ENCODE measurements around the gene CCDC50. TPM values are rescaled to one million over a fixed set of nuclear protein-coding genes. Genes with fewer than 3 reads are reported as not detected.

The CCDC50 gene
- total RNA-seq, 2 experiments from 2014 or later: 13.6 to 15.4 TPM

GRCh38 chr3:191301782-191302411, 27.3 kb upstream of the CCDC50 start:
- no peak overlapping the region for H3K4me3 Mint-ChIP-seq
- no peaks in the 10 kb centered on the region for H3K9me3 Mint-ChIP-seq
- intact Hi-C loops (cut with micrococcal nuclease): no loop called here
- POLR2A ChIA-PET: no interaction called here
- H3K27me3 Mint-ChIP-seq: no peaks in the 10 kb centered on the region
- H3K36me3 Mint-ChIP-seq: no peaks in the 10 kb centered on the region
- CTCF ChIA-PET: no interaction called here
- no peak overlapping the region for H3K27ac Mint-ChIP-seq
- no peak for DNase-seq
- no peaks in the 10 kb centered on the region for H3K4me1 Mint-ChIP-seq (ENCODE audit: low read depth)

- Mint-ChIP-seq H3K4me1 (ENCODE audit: low read depth) (no peaks in the 10 kb centered on the region), H3K27me3 (no peaks in the 10 kb centered on the region), H3K9me3 (no peaks in the 10 kb centered on the region), H3K36me3 (no peaks in the 10 kb centered on the region), H3K27ac (no peak overlapping the region), H3K4me3 (no peak overlapping the region)
- intact Hi-C loops (cut with micrococcal nuclease): no loop called here
- no peak for DNase-seq
- CTCF ChIA-PET: no interaction called here
- POLR2A ChIA-PET: no interaction called here
Observed at GRCh38 chr3:191302451-191302850, 26.7 kb upstream of the CCDC50 start.

GRCh38 chr3:191303596-191303995, 25.6 kb upstream of the CCDC50 start:
- intact Hi-C loops (cut with micrococcal nuclease): no loop called here
- Mint-ChIP-seq H3K4me3 (no peak overlapping the region), H3K27me3 (no peaks in the 10 kb centered on the region), H3K27ac (no peak overlapping the region), H3K4me1 (ENCODE audit: low read depth) (no peaks in the 10 kb centered on the region), H3K9me3 (no peaks in the 10 kb centered on the region), H3K36me3 (no peaks in the 10 kb centered on the region)
- DNase-seq: no peak
- POLR2A ChIA-PET: no interaction called here
- CTCF ChIA-PET: no interaction called here

GRCh38 chr3:191306428-191306827, 22.8 kb upstream of the CCDC50 start:
- Mint-ChIP-seq H3K36me3 (no peaks in the 10 kb centered on the region), H3K4me1 (ENCODE audit: low read depth) (no peaks in the 10 kb centered on the region), H3K27me3 (peaks cover 1% of the 10 kb centered on the region), H3K9me3 (no peaks in the 10 kb centered on the region), H3K4me3 (no peak overlapping the region), H3K27ac (no peak overlapping the region)
- POLR2A ChIA-PET: no interaction called here
- no peak for DNase-seq
- CTCF ChIA-PET: no interaction called here
- intact Hi-C loops (cut with micrococcal nuclease): no loop called here

- H3K4me3 Mint-ChIP-seq: no peak overlapping the region
- peaks cover 1% of the 10 kb centered on the region for H3K27me3 Mint-ChIP-seq
- no peaks in the 10 kb centered on the region for H3K36me3 Mint-ChIP-seq
- ChIA-PET POLR2A (no interaction called here), CTCF (no interaction called here)
- no peaks in the 10 kb centered on the region for H3K4me1 Mint-ChIP-seq (ENCODE audit: low read depth)
- H3K27ac Mint-ChIP-seq: no peak overlapping the region
- intact Hi-C loops (cut with micrococcal nuclease): no loop called here
- DNase-seq: no peak
- H3K9me3 Mint-ChIP-seq: no peaks in the 10 kb centered on the region
Observed at GRCh38 chr3:191307341-191307740, 21.9 kb upstream of the CCDC50 start.

- POLR2A ChIA-PET: no interaction called here
- peaks cover 4% of the 10 kb centered on the region for H3K9me3 Mint-ChIP-seq
- intact Hi-C loops (cut with micrococcal nuclease): no loop called here
- H3K4me3 Mint-ChIP-seq: no peak overlapping the region
- CTCF ChIA-PET: no interaction called here
- no peaks in the 10 kb centered on the region for H3K4me1 Mint-ChIP-seq (ENCODE audit: low read depth)
- no peak for DNase-seq
- H3K27me3 Mint-ChIP-seq: peaks cover 1% of the 10 kb centered on the region
- no peak overlapping the region for H3K27ac Mint-ChIP-seq
- no peaks in the 10 kb centered on the region for H3K36me3 Mint-ChIP-seq
Observed at GRCh38 chr3:191313296-191313695, 15.9 kb upstream of the CCDC50 start.

- ChIA-PET CTCF (no interaction called here), POLR2A (no interaction called here)
- no peak overlapping the region for H3K27ac Mint-ChIP-seq
- H3K4me1 Mint-ChIP-seq (ENCODE audit: low read depth): no peaks in the 10 kb centered on the region
- H3K36me3 Mint-ChIP-seq: no peaks in the 10 kb centered on the region
- peaks cover 4% of the 10 kb centered on the region for H3K9me3 Mint-ChIP-seq
- no peak overlapping the region for H3K4me3 Mint-ChIP-seq
- peaks cover 1% of the 10 kb centered on the region for H3K27me3 Mint-ChIP-seq
- DNase-seq: no peak
- intact Hi-C loops (cut with micrococcal nuclease): no loop called here
Observed at GRCh38 chr3:191314109-191314728, 15.0 kb upstream of the CCDC50 start.

- intact Hi-C loops (cut with micrococcal nuclease): no loop called here
- Mint-ChIP-seq H3K4me1 (ENCODE audit: low read depth) (no peaks in the 10 kb centered on the region), H3K36me3 (no peaks in the 10 kb centered on the region), H3K4me3 (no peak overlapping the region), H3K27me3 (no peaks in the 10 kb centered on the region), H3K27ac (no peak overlapping the region), H3K9me3 (peaks cover 4% of the 10 kb centered on the region)
- DNase-seq: no peak
- ChIA-PET CTCF (no interaction called here), POLR2A (no interaction called here)
Observed at GRCh38 chr3:191316876-191317603, 12.2 kb upstream of the CCDC50 start.

- Mint-ChIP-seq H3K27ac (no peak overlapping the region), H3K4me1 (ENCODE audit: low read depth) (no peaks in the 10 kb centered on the region), H3K9me3 (peaks cover 4% of the 10 kb centered on the region), H3K4me3 (no peak overlapping the region), H3K27me3 (no peaks in the 10 kb centered on the region), H3K36me3 (no peaks in the 10 kb centered on the region)
- DNase-seq: no peak
- intact Hi-C loops (cut with micrococcal nuclease): no loop called here
- ChIA-PET CTCF (no interaction called here), POLR2A (no interaction called here)
Observed at GRCh38 chr3:191320316-191320715, 8.9 kb upstream of the CCDC50 start.

- no peak for DNase-seq
- intact Hi-C loops (cut with micrococcal nuclease): no loop called here
- Mint-ChIP-seq H3K9me3 (peaks cover 4% of the 10 kb centered on the region), H3K4me3 (no peak overlapping the region), H3K4me1 (ENCODE audit: low read depth) (no peaks in the 10 kb centered on the region), H3K27ac (no peak overlapping the region), H3K27me3 (no peaks in the 10 kb centered on the region), H3K36me3 (no peaks in the 10 kb centered on the region)
- CTCF ChIA-PET: no interaction called here
- POLR2A ChIA-PET: no interaction called here
Observed at GRCh38 chr3:191321019-191321767, 8.0 kb upstream of the CCDC50 start.

- H3K36me3 Mint-ChIP-seq: no peaks in the 10 kb centered on the region
- intact Hi-C loops (cut with micrococcal nuclease): loop anchor here (5.0 kb wide), 1 partner anchor 83 kb away; no protein-coding TSS in a partner anchor
Observed at GRCh38 chr3:191324936-191325335, 4.3 kb upstream of the CCDC50 start.

GRCh38 chr3:191327526-191327925, 1.7 kb upstream of the CCDC50 start:
- Mint-ChIP-seq H3K27ac (no peak overlapping the region), H3K4me3 (no peak overlapping the region), H3K4me1 (ENCODE audit: low read depth) (peaks cover 7% of the 10 kb centered on the region), H3K9me3 (no peaks in the 10 kb centered on the region), H3K36me3 (no peaks in the 10 kb centered on the region), H3K27me3 (peaks cover 15% of the 10 kb centered on the region)
- intact Hi-C loops (cut with micrococcal nuclease): loop anchor here (5.0 kb wide), 1 partner anchor 85 kb away; no protein-coding TSS in a partner anchor
- no peak for DNase-seq
- CTCF ChIA-PET: no interaction called here
- POLR2A ChIA-PET: no interaction called here

More at GRCh38 chr3:191324936-191325335, 4.3 kb upstream of the CCDC50 start:
- peaks cover 8% of the 10 kb centered on the region for H3K27me3 Mint-ChIP-seq
- ChIA-PET POLR2A (no interaction called here), CTCF (no interaction called here)
- DNase-seq: no peak
- no peak overlapping the region for H3K4me3 Mint-ChIP-seq
- H3K9me3 Mint-ChIP-seq: no peaks in the 10 kb centered on the region
- no peak overlapping the region for H3K27ac Mint-ChIP-seq
- peaks cover 7% of the 10 kb centered on the region for H3K4me1 Mint-ChIP-seq (ENCODE audit: low read depth)

Data from activated CD4-positive, alpha-beta memory T cell treated with anti-CD3 and anti-CD28 coated beads for 36 hours (primary cell).